ENCODE data around the gene SLC6A8. TPM values are rescaled to one million over a fixed set of nuclear protein-coding genes. Genes with fewer than 3 reads are reported as not detected.

The SLC6A8 gene
- total RNA-seq, 2 experiments from 2014 or later, result not detected

DNA sequence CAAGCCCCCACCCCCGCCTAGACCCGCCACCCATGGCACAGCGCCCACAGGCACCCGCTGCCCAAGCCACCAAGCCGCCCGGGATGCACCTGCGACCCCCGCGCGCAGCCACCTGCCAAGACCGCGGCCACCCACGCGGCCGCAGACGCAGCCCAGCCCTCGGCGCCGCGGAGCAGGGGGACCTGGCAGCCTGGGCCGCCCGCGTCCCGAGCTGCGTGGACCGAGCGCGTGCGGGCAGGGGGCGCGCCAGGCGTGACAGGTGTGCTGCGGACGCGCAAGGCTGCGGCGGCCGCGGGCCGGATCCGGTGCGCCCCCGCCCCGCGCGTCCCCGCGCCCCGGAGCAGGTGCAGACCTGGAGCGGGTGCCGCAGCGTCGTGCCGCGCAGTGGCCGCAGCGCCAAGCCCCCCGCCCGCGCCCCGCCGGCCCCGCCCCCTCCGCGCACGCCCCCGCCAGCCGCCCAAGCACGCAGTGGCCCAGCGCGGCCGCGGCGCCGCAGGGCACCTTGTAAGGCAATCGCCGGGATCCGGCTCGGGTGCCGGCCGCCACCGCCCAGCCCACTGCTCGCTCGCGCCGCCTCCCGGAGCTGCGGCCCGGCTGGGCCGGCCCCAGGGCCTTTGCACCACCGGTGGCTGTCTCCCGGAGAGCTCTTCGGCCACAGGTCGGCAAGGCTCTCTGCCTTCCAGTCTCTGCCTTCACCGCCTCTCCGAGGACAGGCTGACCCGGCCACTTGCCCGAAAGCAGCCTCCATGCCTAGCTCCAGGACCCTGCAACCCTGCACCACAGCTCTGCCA lies 14.1 kb upstream of the SLC6A8 start, which contains the start of gene PNCK:
Gene PNCK, minus strand, starts transcription at position 386 of the 791 bp plus-strand sequence. CDS start 737 bp downstream, outside the sequence.
- Histone ChIP-seq H4K20me1 (ENCODE audit: insufficient read depth, low read length) (no peaks in the 10 kb centered on the region), H3K4me1 (ENCODE audit: insufficient read depth, low read length, poor library complexity, severe bottlenecking) (no peaks in the 10 kb centered on the region), H3K9me2 (ENCODE audit: insufficient read depth, low read length) (no peaks in the 10 kb centered on the region), H3K4me2 (ENCODE audit: low read length) (no peak within 1 kb of the TSS), H3K4me3 (ENCODE audit: low read depth, low read length, poor library complexity, severe bottlenecking) (no peak within 1 kb of the TSS), H3K79me2 (ENCODE audit: insufficient read depth, low read depth, low read length) (no peaks in the 10 kb centered on the region), H3K36me3 (ENCODE audit: insufficient read depth, low read length) (no peaks in the 10 kb centered on the region), H3K27ac (ENCODE audit: low read depth, low read length, poor library complexity, severe bottlenecking) (no peak within 1 kb of the TSS), H2AFZ (ENCODE audit: low read length) (no peak within 1 kb of the TSS), H3K9me3 (ENCODE audit: low read length) (no peaks in the 10 kb centered on the region)
- ChIA-PET POLR2A (no interaction called here), CTCF (ENCODE audit: unreplicated experiment) (interaction anchor here (0.5 kb wide), 1 partner anchor 687 kb away, joined by 3 read pairs; no protein-coding TSS in a partner anchor)
- TF ChIP-seq EZH2phosphoT487 (IDR thresholded peaks at IDR 0.05; ENCODE audit: borderline replicate concordance, low read depth, low read length), result no peak
- no peak for TF ChIP-seq CTCF (conservative IDR thresholded peaks at IDR 0.05; ENCODE audit: low read length)
- BruUV-seq (replicated peaks), result no TSS peak
- intact Hi-C loops (cut with micrococcal nuclease; ENCODE audit: unreplicated experiment), result no loop called here
- no peak for DNase-seq (ENCODE audit: low spot score)

DNA sequence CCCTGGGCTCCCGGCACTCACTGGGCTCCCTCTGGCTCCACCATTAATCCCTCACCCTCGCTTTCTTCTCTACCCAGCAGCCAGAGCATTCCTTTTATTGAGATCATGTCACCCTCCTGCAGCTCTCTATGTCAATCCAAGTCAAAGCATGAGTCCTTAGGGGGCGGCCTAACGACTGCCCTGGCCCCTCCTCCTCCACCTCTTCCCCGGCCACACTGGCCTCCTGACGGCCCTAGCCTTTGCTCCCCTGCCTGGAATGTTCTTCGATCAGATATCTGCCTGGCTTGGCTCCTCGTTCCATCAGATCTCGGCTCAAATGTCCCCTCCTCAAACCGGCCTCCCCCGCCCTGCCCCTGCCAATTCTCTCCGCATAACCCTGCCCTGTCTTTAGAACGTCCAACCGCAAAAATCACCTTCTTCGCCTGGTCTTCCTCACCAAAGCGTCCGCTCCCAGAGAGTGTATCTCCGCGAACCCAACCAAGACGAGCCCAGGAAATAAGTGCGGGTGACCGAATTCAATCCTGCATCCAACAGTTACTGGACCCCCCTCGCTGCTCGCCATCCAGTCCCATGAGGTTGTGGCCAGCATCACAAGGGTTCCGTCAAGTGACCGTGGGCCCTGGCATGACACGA lies 13.4 kb upstream of the SLC6A8 start:
- Histone ChIP-seq H3K4me2 (ENCODE audit: low read length) (no peak overlapping the region), H3K4me1 (ENCODE audit: insufficient read depth, low read length, poor library complexity, severe bottlenecking) (no peaks in the 10 kb centered on the region), H3K36me3 (ENCODE audit: insufficient read depth, low read length) (no peaks in the 10 kb centered on the region), H4K20me1 (ENCODE audit: insufficient read depth, low read length) (no peaks in the 10 kb centered on the region), H3K79me2 (ENCODE audit: insufficient read depth, low read depth, low read length) (no peaks in the 10 kb centered on the region), H3K9me2 (ENCODE audit: insufficient read depth, low read length) (no peaks in the 10 kb centered on the region), H3K27ac (ENCODE audit: low read depth, low read length, poor library complexity, severe bottlenecking) (no peak overlapping the region), H2AFZ (ENCODE audit: low read length) (no peak overlapping the region), H3K9me3 (ENCODE audit: low read length) (no peaks in the 10 kb centered on the region), H3K4me3 (ENCODE audit: low read depth, low read length, poor library complexity, severe bottlenecking) (no peak overlapping the region)
- ChIA-PET CTCF (ENCODE audit: unreplicated experiment) (no interaction called here), POLR2A (no interaction called here)
- no peak for DNase-seq (ENCODE audit: low spot score)
- TF ChIP-seq EZH2phosphoT487 (IDR thresholded peaks at IDR 0.05; ENCODE audit: borderline replicate concordance, low read depth, low read length) (no peak), CTCF (conservative IDR thresholded peaks at IDR 0.05; ENCODE audit: low read length) (no peak)
- intact Hi-C loops (cut with micrococcal nuclease; ENCODE audit: unreplicated experiment), result no loop called here
- BruUV-seq (replicated peaks), result no TSS peak

DNA sequence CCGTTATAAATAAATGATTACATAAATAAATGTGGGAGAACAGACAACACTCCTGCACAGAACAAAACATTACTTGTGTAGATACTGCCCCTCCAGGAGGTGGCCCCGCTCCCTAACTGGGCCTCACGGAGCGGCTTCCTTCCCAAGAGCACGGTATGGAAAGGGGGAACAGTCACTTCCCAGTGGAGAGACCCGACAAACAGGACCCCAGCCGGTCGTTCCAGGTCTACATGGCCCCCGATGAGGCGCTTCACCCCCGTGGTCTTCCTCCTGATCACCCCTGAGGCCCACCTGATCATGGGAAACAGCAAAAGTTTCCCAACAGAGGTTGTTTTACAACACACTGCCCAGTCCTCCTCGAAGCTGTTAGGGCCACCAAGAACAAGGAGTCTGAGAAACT lies 6.6 kb upstream of the SLC6A8 start:
- H3K4me2 ChIP-seq (ENCODE audit: low read length), result no peak overlapping the region

More for the DNA sequence above, 6.6 kb upstream of the SLC6A8 start:
- CTCF ChIA-PET (ENCODE audit: unreplicated experiment), result no interaction called here
- DNase-seq (ENCODE audit: low spot score), result no peak
- H2AFZ ChIP-seq (ENCODE audit: low read length), result no peak overlapping the region
- H3K79me2 ChIP-seq (ENCODE audit: insufficient read depth, low read depth, low read length), result no peaks in the 10 kb centered on the region
- H3K4me3 ChIP-seq (ENCODE audit: low read depth, low read length, poor library complexity, severe bottlenecking), result no peak overlapping the region
- POLR2A ChIA-PET, result interaction anchor here (0.6 kb wide), 1 partner anchor 31 kb away, joined by 3 read pairs; no protein-coding TSS in a partner anchor
- no peaks in the 10 kb centered on the region for H3K9me3 ChIP-seq (ENCODE audit: low read length)
- H3K9me2 ChIP-seq (ENCODE audit: insufficient read depth, low read length), result no peaks in the 10 kb centered on the region
- no peaks in the 10 kb centered on the region for H4K20me1 ChIP-seq (ENCODE audit: insufficient read depth, low read length)
- BruUV-seq (replicated peaks), result no TSS peak
- intact Hi-C loops (cut with micrococcal nuclease; ENCODE audit: unreplicated experiment), result loop anchor here (10.0 kb wide), 1 partner anchor 84 kb away; the partner anchor contains the start of gene PLXNB3
- H3K4me1 ChIP-seq (ENCODE audit: insufficient read depth, low read length, poor library complexity, severe bottlenecking), result no peaks in the 10 kb centered on the region
- H3K27ac ChIP-seq (ENCODE audit: low read depth, low read length, poor library complexity, severe bottlenecking), result no peak overlapping the region
- TF ChIP-seq EZH2phosphoT487 (IDR thresholded peaks at IDR 0.05; ENCODE audit: borderline replicate concordance, low read depth, low read length), result no peak
- TF ChIP-seq CTCF (conservative IDR thresholded peaks at IDR 0.05; ENCODE audit: low read length), result no peak
- H3K36me3 ChIP-seq (ENCODE audit: insufficient read depth, low read length), result no peaks in the 10 kb centered on the region
